GM18499 (cell line): ENCODE results near the gene POLR2F.
"Not testable (repeated sequence)": the region's sequence is repeated elsewhere in the genome, so short reads cannot be mapped to it uniquely, and the experiment has no call there.

ENCODE experiments used
- ATAC-seq: cut with Tn5 transposase; IDR thresholded peaks from one replicate; pipeline ENCODE4 v1.9.1; 2021; ENCODE audit warnings: moderate number of reproducible peaks; ENCODE audit not compliant: insufficient read depth, unreplicated experiment

POLR2F gene

GRCh38 chr22:37976022-37976421 is 22.5 kb downstream of the POLR2F start:
- ATAC-seq: not testable (repeated sequence)

GRCh38 chr22:37976547-37976946 is 23.0 kb downstream of the POLR2F start:
- ATAC-seq: no peak

GRCh38 chr22:37979782-37980181 is 26.3 kb downstream of the POLR2F start:
- ATAC-seq: no peak

- ATAC-seq: no peak
These were observed 27.9 kb downstream of the POLR2F start for GRCh38 chr22:37981282-37982011.

- ATAC-seq: no peak
These were observed 28.8 kb downstream of the POLR2F start for GRCh38 chr22:37982151-37982785.

- ATAC-seq: no peak
These were observed 29.7 kb downstream of the POLR2F start for GRCh38 chr22:37982938-37983859.

- no peak for ATAC-seq
These were observed 30.6 kb downstream of the POLR2F start, which contains the start of gene SOX10 for GRCh38 chr22:37983860-37984791. SOX10 (minus strand) TSS chr22:37984555; CDS start chr22:37983784, 771 bp downstream.

GRCh38 chr22:37985050-37985585 is 31.6 kb downstream of the POLR2F start:
- ATAC-seq: no peak

GRCh38 chr22:37985751-37986281 is 32.3 kb downstream of the POLR2F start:
- ATAC-seq: no peak

GRCh38 chr22:37986371-37986770 is 32.9 kb downstream of the POLR2F start:
- ATAC-seq: no peak

GRCh38 chr22:37989146-37990045 is 35.9 kb downstream of the POLR2F start:
- ATAC-seq: no peak

- ATAC-seq: no peak
These were observed 36.8 kb downstream of the POLR2F start for GRCh38 chr22:37990301-37990700.

- ATAC-seq: no peak
These were observed 37.4 kb downstream of the POLR2F start for GRCh38 chr22:37990862-37991261.

- ATAC-seq: no peak
These were observed 38.4 kb downstream of the POLR2F start for GRCh38 chr22:37991731-37992442.

GRCh38 chr22:37994049-37994448 is 40.5 kb downstream of the POLR2F start:
- no peak for ATAC-seq

- ATAC-seq: no peak
These were observed 41.5 kb downstream of the POLR2F start for GRCh38 chr22:37994982-37995381.

GRCh38 chr22:37995460-37995859 is 42.0 kb downstream of the POLR2F start:
- no peak for ATAC-seq

GRCh38 chr22:37996079-37996478 is 42.6 kb downstream of the POLR2F start:
- ATAC-seq: no peak
